CD4-positive, alpha-beta T cell (primary cell): ENCODE measurements around the gene PCDHGB4. TPM values are rescaled to one million over a fixed set of nuclear protein-coding genes. Genes with fewer than 3 reads are reported as not detected.
"Not testable (repeated sequence)": the region's sequence is repeated elsewhere in the genome, so short reads cannot be mapped to it uniquely, and the experiment has no call there.

ENCODE experiments used
- ATAC-seq: fragments of 200-7000 bp; cut with Tn5 transposase; one replicate; pipeline ENCODE4 v1.10.0; 2022; ENCODE audit warnings: mild to moderate bottlenecking; ENCODE audit not compliant: poor library complexity
- CTCF ChIA-PET: fragments of 350-600 bp; sonication (Branson Sonifier 250); formaldehyde crosslinking; loops from one replicate; lab custom pipeline; 2021; ENCODE audit warnings: antibody characterized with exemption, inconsistent platforms; lab: Charles Lee
- POLR2A ChIA-PET: fragments of 350-600 bp; sonication (Branson Sonifier 250); formaldehyde crosslinking; loops from one replicate; lab custom pipeline; 2021; ENCODE audit warnings: antibody characterized with exemption, inconsistent platforms; lab: Charles Lee
- DNase-seq, 14 experiments: peaks; one replicate each; pipeline ENCODE4 v3.0.0-alpha.2; 2013 to 2020; ENCODE audit warnings: mixed read lengths in 2 of 14
- H3K27ac ChIP-seq, 2 donors: one replicate each; pipeline versions ENCODE4 v1.5.1 to v1.7.0; 2013; ENCODE audit warnings: low read length in 2 of 2, low read depth in 1 of 2, mild to moderate bottlenecking in 1 of 2
- H3K27me3 ChIP-seq, 2 experiments: 1 replicate in 1 of 2; 2 replicates in 1 of 2; pipeline versions ENCODE4 v1.6.1 to v1.7.0; 2013; ENCODE audit warnings: low read length in 2 of 2, control low read depth in 1 of 2, mild to moderate bottlenecking in 1 of 2, moderate library complexity in 1 of 2; ENCODE audit not compliant: insufficient read depth in 2 of 2, control insufficient read depth in 1 of 2
- H3K36me3 ChIP-seq: one replicate; pipeline ENCODE4 v1.6.1; 2013; ENCODE audit warnings: low read length, control low read depth; ENCODE audit not compliant: insufficient read depth
- H3K4me1 ChIP-seq: one replicate; pipeline ENCODE4 v1.6.1; 2013; ENCODE audit warnings: low read length, control low read depth; ENCODE audit not compliant: insufficient read depth
- H3K4me3 ChIP-seq: one replicate; pipeline ENCODE4 v1.5.1; 2013; ENCODE audit warnings: mild to moderate bottlenecking, low read length, moderate library complexity
- H3K9me3 ChIP-seq, 2 experiments: 1 replicate in 1 of 2; 2 replicates in 1 of 2; pipeline versions ENCODE4 v1.6.1 to v1.7.0; 2013; ENCODE audit warnings: low read length in 2 of 2, mild to moderate bottlenecking in 2 of 2, control low read depth in 1 of 2, moderate library complexity in 1 of 2; ENCODE audit not compliant: control insufficient read depth in 1 of 2, insufficient read depth in 1 of 2
- H3K27ac Mint-ChIP-seq: one replicate; pipeline ENCODE4 v1.8.0; 2020; ENCODE audit warnings: mixed read lengths
- H3K27me3 Mint-ChIP-seq: one replicate; pipeline ENCODE4 v1.8.0; 2021; ENCODE audit warnings: mixed read lengths
- H3K36me3 Mint-ChIP-seq: one replicate; pipeline ENCODE4 v1.8.0; 2021; ENCODE audit warnings: low read depth, mixed read lengths
- H3K4me1 Mint-ChIP-seq: one replicate; pipeline ENCODE4 v1.8.0; 2021; ENCODE audit warnings: low read depth, mixed read lengths
- H3K4me3 Mint-ChIP-seq: one replicate; pipeline ENCODE4 v1.8.0; 2020; ENCODE audit warnings: mild to moderate bottlenecking, mixed read lengths
- H3K9me3 Mint-ChIP-seq: one replicate; pipeline ENCODE4 v1.8.0; 2020; ENCODE audit warnings: mixed read lengths
- CTCF ChIP-seq: fragments of 200-600 bp; IDR thresholded peaks from one replicate; pipeline ENCODE4 v1.8.0; 2022; ENCODE audit warnings: antibody characterized with exemption, mild to moderate bottlenecking
- intact Hi-C, 2 experiments: fragments of 100-400 bp; cut with DNase I in 1 of 2; cut with micrococcal nuclease in 1 of 2; formaldehyde crosslinking; loops; one replicate each; pipeline versions ENCODE4 v1.15.1 to v1.9.0; 2023 to 2025; cut with DNase I, micrococcal nuclease
- total RNA-seq, 174 experiments: library from RNA in 2 of 174; stranded (reverse) in 2 of 174; gene quantifications; one replicate each; pipeline ENCODE4 v1.2.3 and lab custom pipeline; 2021 to 2026

PCDHGB4 gene
- total RNA-seq, 2 experiments from 2014 or later, result not detected

GRCh38 chr5:141371572-141372475, 15.7 kb upstream of the PCDHGB4 start:
- Histone ChIP-seq H3K27ac (no peak overlapping the region), H3K4me1 (peaks cover 8% of the 10 kb centered on the region), H3K4me3 (no peak overlapping the region), H3K36me3 (no peaks in the 10 kb centered on the region), H3K9me3 (peaks cover 41 to 59% of the 10 kb centered on the region in 2 experiments), H3K27me3 (peaks cover 66 to 67% of the 10 kb centered on the region in 2 experiments)
- TF ChIP-seq CTCF, result no peak
- H3K9me3 Mint-ChIP-seq, result peaks cover 19% of the 10 kb centered on the region
- ChIA-PET CTCF (interaction anchor here (2.7 kb wide), 1 partner anchor 51 kb away, joined by 11 read pairs; the partner anchor contains the start of gene TAF7), POLR2A (no interaction called here)
- H3K4me1 Mint-ChIP-seq, result peaks cover 11% of the 10 kb centered on the region
- no peak overlapping the region for H3K4me3 Mint-ChIP-seq
- peaks cover 34% of the 10 kb centered on the region for H3K36me3 Mint-ChIP-seq
- no peak overlapping the region for H3K27ac Mint-ChIP-seq
- ATAC-seq (no peak), DNase-seq (no peak)
- H3K27me3 Mint-ChIP-seq, result peaks cover 82% of the 10 kb centered on the region
- intact Hi-C loops, result no loop called here

GRCh38 chr5:141373673-141374317, 13.7 kb upstream of the PCDHGB4 start, which contains the start of gene PCDHGA6:
PCDHGA6 (plus strand) TSS chr5:141373891; CDS start chr5:141374084, 193 bp downstream.
- Histone ChIP-seq H3K4me1 (peaks cover 8% of the 10 kb centered on the region), H3K4me3 (peak within 1 kb of the TSS; percentile 1), H3K36me3 (no peaks in the 10 kb centered on the region), H3K27ac (no peak within 1 kb of the TSS), H3K27me3 (peaks cover 58 to 69% of the 10 kb centered on the region in 2 experiments), H3K9me3 (peaks cover 49 to 56% of the 10 kb centered on the region in 2 experiments)
- Mint-ChIP-seq H3K9me3 (peaks cover 17% of the 10 kb centered on the region), H3K36me3 (peaks cover 34% of the 10 kb centered on the region), H3K4me3 (no peak within 1 kb of the TSS), H3K4me1 (peaks cover 11% of the 10 kb centered on the region), H3K27me3 (peaks cover 81% of the 10 kb centered on the region), H3K27ac (no peak within 1 kb of the TSS)
- ATAC-seq (no peak), DNase-seq (peak in 2 of 14 experiments; percentile 9 to 22)
- TF ChIP-seq CTCF, result no peak
- POLR2A ChIA-PET, result no interaction called here
- CTCF ChIA-PET, result interaction anchor here (1.1 to 1.3 kb wide), 2 partner anchors 38 to 147 kb away, joined by 3 read pairs; partner anchors contain the start of gene PCDHGA10
- intact Hi-C loops, result no loop called here

- Mint-ChIP-seq H3K4me1 (peaks cover 10% of the 10 kb centered on the region), H3K36me3 (peaks cover 42% of the 10 kb centered on the region), H3K9me3 (peaks cover 16% of the 10 kb centered on the region), H3K27ac (no peak overlapping the region), H3K4me3 (no peak overlapping the region), H3K27me3 (peaks cover 81% of the 10 kb centered on the region)
- TF ChIP-seq CTCF, result no peak
- intact Hi-C loops, result no loop called here
- peaks cover 8% of the 10 kb centered on the region for H3K4me1 ChIP-seq
- H3K4me3 ChIP-seq, result no peak overlapping the region
- no peak overlapping the region for H3K27ac ChIP-seq
- DNase-seq, result no peak
- CTCF ChIA-PET, result interaction anchor here (1.1 to 1.3 kb wide), 2 partner anchors 37 to 146 kb away, joined by 3 read pairs; partner anchors contain the start of gene PCDHGA10
- H3K36me3 ChIP-seq, result no peaks in the 10 kb centered on the region
- H3K27me3 ChIP-seq, result peaks cover 52 to 63% of the 10 kb centered on the region in 2 experiments
- H3K9me3 ChIP-seq, result peaks cover 49 to 56% of the 10 kb centered on the region in 2 experiments
- POLR2A ChIA-PET, result no interaction called here
- no peak for ATAC-seq
Measured at GRCh38 chr5:141374627-141375026, 12.9 kb upstream of the PCDHGB4 start.

- ATAC-seq, CTCF ChIA-PET, POLR2A ChIA-PET, H3K4me3 ChIP-seq, H3K4me1 Mint-ChIP-seq, H3K27ac ChIP-seq, H3K4me3 Mint-ChIP-seq, H3K4me1 ChIP-seq, intact Hi-C loops, H3K36me3 ChIP-seq, DNase-seq, H3K27ac Mint-ChIP-seq: not testable (repeated sequence)
- Mint-ChIP-seq H3K9me3 (peaks cover 10% of the 10 kb centered on the region), H3K36me3 (peaks cover 35% of the 10 kb centered on the region), H3K27me3 (peaks cover 80% of the 10 kb centered on the region)
- H3K27me3 ChIP-seq, result peaks cover 54 to 55% of the 10 kb centered on the region in 2 experiments
- peaks cover 48 to 51% of the 10 kb centered on the region in 2 experiments for H3K9me3 ChIP-seq
Measured at GRCh38 chr5:141375444-141376155, 11.9 kb upstream of the PCDHGB4 start.
